CD14-positive monocyte (primary cell): ENCODE results near the gene CPA3. TPM values are rescaled to one million over a fixed set of nuclear protein-coding genes. Genes with fewer than 3 reads are reported as not detected.

ENCODE experiments used
- DNase-seq, 3 donors: peaks; one replicate each; pipeline ENCODE4 v3.0.0-alpha.2; 2011 to 2022
- H2AFZ ChIP-seq: 2 replicates; pipeline ENCODE4 v1.6.0; 2012; ENCODE audit warnings: mild to moderate bottlenecking, low read depth, low read length, inconsistent platforms; ENCODE audit not compliant: insufficient read depth, poor library complexity, severe bottlenecking
- H3K27ac ChIP-seq, 2 donors: 1 replicate in 1 of 2; 2 replicates in 1 of 2; pipeline ENCODE4 v1.5.1; 2012 to 2013; ENCODE audit warnings: low read length in 2 of 2, control low read depth in 1 of 2, inconsistent platforms in 1 of 2, low read depth in 1 of 2, mild to moderate bottlenecking in 1 of 2
- H3K27me3 ChIP-seq, 2 donors: one replicate each; pipeline versions ENCODE4 v1.6.0 to v1.6.1; 2011 to 2013; ENCODE audit warnings: low read length in 2 of 2; ENCODE audit not compliant: control insufficient read depth in 2 of 2, insufficient read depth in 2 of 2
- H3K36me3 ChIP-seq, 2 donors: replicated peaks in 1 of 2; 1 replicate in 1 of 2; 2 replicates in 1 of 2; pipeline versions ENCODE4 v1.5.1 to v1.6.1; 2012 to 2013; ENCODE audit warnings: low read length in 2 of 2, control low read depth in 1 of 2, inconsistent platforms in 1 of 2, mild to moderate bottlenecking in 1 of 2; ENCODE audit not compliant: insufficient read depth in 2 of 2, control insufficient read depth in 1 of 2
- H3K4me1 ChIP-seq, 2 donors: 1 replicate in 1 of 2; 2 replicates in 1 of 2; pipeline versions ENCODE4 v1.5.1 to v1.6.1; 2012 to 2013; ENCODE audit warnings: low read length in 2 of 2, control low read depth in 1 of 2, inconsistent platforms in 1 of 2, mild to moderate bottlenecking in 1 of 2, moderate library complexity in 1 of 2; ENCODE audit not compliant: insufficient read depth in 2 of 2, control insufficient read depth in 1 of 2
- H3K4me2 ChIP-seq: replicated peaks from 2 replicates; pipeline ENCODE3; 2012; ENCODE audit warnings: low read length, moderate library complexity, mild to moderate bottlenecking; ENCODE audit not compliant: poor library complexity, severe bottlenecking; ENCODE audit errors: extremely low read depth
- H3K4me3 ChIP-seq, 3 experiments: fragments of 200-600 bp in 1 of 3; sonication (generic) in 1 of 3; replicated peaks in 1 of 3; 1 replicate in 2 of 3; 2 replicates in 1 of 3; pipeline ENCODE4 v1.5.1; 2011 to 2013; ENCODE audit warnings: low read length in 3 of 3, mild to moderate bottlenecking in 3 of 3, control low read depth in 2 of 3, low read depth in 2 of 3, inconsistent platforms in 1 of 3, moderate library complexity in 1 of 3
- H3K79me2 ChIP-seq: 2 replicates; pipeline ENCODE4 v1.6.0; 2012; ENCODE audit warnings: mild to moderate bottlenecking, control low read depth, inconsistent platforms, low read length, moderate library complexity; ENCODE audit not compliant: insufficient read depth
- H3K9ac ChIP-seq: 2 replicates; pipeline ENCODE4 v1.6.0; 2017; ENCODE audit warnings: low read length, mild to moderate bottlenecking; ENCODE audit not compliant: insufficient read depth, poor library complexity, severe bottlenecking
- H3K9me3 ChIP-seq, 2 donors: replicated peaks in 1 of 2; 1 replicate in 1 of 2; 2 replicates in 1 of 2; pipeline versions ENCODE4 v1.5.1 to v1.6.1; 2012 to 2013; ENCODE audit warnings: low read length in 2 of 2, control low read depth in 1 of 2; ENCODE audit not compliant: control insufficient read depth in 1 of 2, insufficient read depth in 1 of 2
- H4K20me1 ChIP-seq: 2 replicates; pipeline ENCODE4 v1.6.0; 2012; ENCODE audit warnings: mild to moderate bottlenecking, low read length, control low read depth, moderate library complexity; ENCODE audit not compliant: insufficient read depth
- H3K27ac Mint-ChIP-seq, 7 donors: one replicate each; pipeline ENCODE4 v1.8.0; 2020; ENCODE audit warnings: mild to moderate bottlenecking in 7 of 7, mixed read lengths in 7 of 7, moderate library complexity in 6 of 7, inconsistent platforms in 2 of 7
- H3K27me3 Mint-ChIP-seq, 3 donors: one replicate each; pipeline ENCODE4 v1.8.0; 2021 to 2022; ENCODE audit warnings: low read depth in 3 of 3, mild to moderate bottlenecking in 3 of 3, mixed read lengths in 3 of 3, moderate library complexity in 3 of 3, inconsistent platforms in 1 of 3
- H3K36me3 Mint-ChIP-seq, 2 donors: one replicate each; pipeline ENCODE4 v1.8.0; 2020; ENCODE audit warnings: mixed read lengths in 2 of 2, inconsistent platforms in 1 of 2, mild to moderate bottlenecking in 1 of 2
- H3K4me1 Mint-ChIP-seq: one replicate; pipeline ENCODE4 v1.8.0; 2020; ENCODE audit warnings: mild to moderate bottlenecking, mixed read lengths
- H3K4me3 Mint-ChIP-seq, 2 donors: one replicate each; pipeline ENCODE4 v1.8.0; 2020; ENCODE audit warnings: mild to moderate bottlenecking in 2 of 2, mixed read lengths in 2 of 2, moderate library complexity in 1 of 2
- H3K9me3 Mint-ChIP-seq, 7 donors: one replicate each; pipeline ENCODE4 v1.8.0; 2020 to 2022; ENCODE audit warnings: mixed read lengths in 7 of 7, mild to moderate bottlenecking in 6 of 7, moderate library complexity in 6 of 7, inconsistent platforms in 2 of 7
- WGBS: methylation state at CpG from one replicate; pipeline ENCODE4 v1.1.5; 2013; ENCODE audit warnings: missing lambda C conversion rate; ENCODE audit not compliant: insufficient coverage; 5-methylcytosine and 5-hydroxymethylcytosine counted together
- intact Hi-C, 2 donors: fragments of 100-400 bp; cut with micrococcal nuclease; formaldehyde crosslinking; loops; one replicate each; pipeline versions ENCODE4 v1.15.0 to v1.15.1; 2023
- polyA plus RNA-seq, 3 donors: library from polyadenylated mRNA; depleted of rRNA in 1 of 3; unstranded in 2 of 3; stranded (reverse) in 1 of 3; fragments of 300-500 nt in 2 of 3; fragments of >200 nt in 1 of 3; fragmentation: Illumina TruSeq in 2 of 3; gene quantifications; 1 replicate in 2 of 3; 2 replicates in 1 of 3; pipeline ENCODE4 v1.2.3, GENCODE V29; 2012 to 2021
- TF ChIP-seq, protein P1 (sequence below): fragments of 200-600 bp; IDR thresholded peaks from one replicate; pipeline ENCODE4 v1.8.0; 2022; ENCODE audit warnings: antibody characterized with exemption, mild to moderate bottlenecking

CPA3 gene
- polyA plus RNA-seq, 3 donors, result not detected

DNA sequence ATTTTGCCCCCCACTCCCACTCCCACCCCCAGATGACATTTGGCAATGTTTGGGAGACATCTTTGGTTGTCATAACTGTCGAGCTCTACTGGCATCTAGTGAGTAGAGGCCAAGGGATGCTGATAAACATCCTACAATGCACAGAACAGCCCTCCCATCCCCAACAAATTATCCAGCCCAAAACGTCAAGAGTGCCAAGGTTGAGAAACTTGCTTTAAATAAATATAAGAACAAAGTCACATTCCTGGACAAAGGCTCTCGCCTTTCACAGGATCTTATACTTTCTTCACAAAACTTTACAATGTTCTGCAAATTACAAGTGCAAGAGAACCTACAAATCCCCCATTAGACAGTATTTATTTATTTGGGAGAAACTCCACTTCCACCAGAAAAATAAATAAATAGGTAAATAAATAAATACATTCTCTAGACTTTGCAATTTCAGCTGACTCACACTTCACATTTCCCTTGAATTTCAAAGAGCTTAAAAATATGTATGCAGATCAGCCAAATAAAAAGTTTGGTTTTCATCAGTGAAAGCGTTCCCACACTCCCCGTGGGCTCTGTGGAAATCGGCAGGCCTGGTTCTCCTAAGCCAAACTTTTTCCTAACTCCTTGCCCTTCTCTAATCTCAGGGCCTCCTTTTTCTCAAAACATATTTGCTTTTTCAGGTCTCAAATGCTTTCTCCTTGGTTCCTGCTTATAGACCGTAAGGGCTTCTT lies 12.7 kb upstream of the CPA3 start:
- TF ChIP-seq, protein P1, sequence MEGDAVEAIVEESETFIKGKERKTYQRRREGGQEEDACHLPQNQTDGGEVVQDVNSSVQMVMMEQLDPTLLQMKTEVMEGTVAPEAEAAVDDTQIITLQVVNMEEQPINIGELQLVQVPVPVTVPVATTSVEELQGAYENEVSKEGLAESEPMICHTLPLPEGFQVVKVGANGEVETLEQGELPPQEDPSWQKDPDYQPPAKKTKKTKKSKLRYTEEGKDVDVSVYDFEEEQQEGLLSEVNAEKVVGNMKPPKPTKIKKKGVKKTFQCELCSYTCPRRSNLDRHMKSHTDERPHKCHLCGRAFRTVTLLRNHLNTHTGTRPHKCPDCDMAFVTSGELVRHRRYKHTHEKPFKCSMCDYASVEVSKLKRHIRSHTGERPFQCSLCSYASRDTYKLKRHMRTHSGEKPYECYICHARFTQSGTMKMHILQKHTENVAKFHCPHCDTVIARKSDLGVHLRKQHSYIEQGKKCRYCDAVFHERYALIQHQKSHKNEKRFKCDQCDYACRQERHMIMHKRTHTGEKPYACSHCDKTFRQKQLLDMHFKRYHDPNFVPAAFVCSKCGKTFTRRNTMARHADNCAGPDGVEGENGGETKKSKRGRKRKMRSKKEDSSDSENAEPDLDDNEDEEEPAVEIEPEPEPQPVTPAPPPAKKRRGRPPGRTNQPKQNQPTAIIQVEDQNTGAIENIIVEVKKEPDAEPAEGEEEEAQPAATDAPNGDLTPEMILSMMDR, result no peak
- no peaks in the 10 kb centered on the region for H3K27me3 ChIP-seq
- no peak for DNase-seq
- no peaks in the 10 kb centered on the region for H3K9me3 Mint-ChIP-seq
- H3K27ac ChIP-seq, result no peak overlapping the region
- H3K9me3 ChIP-seq, result no peaks in the 10 kb centered on the region
- peaks cover 2% of the 10 kb centered on the region for H3K4me1 Mint-ChIP-seq
- no peak overlapping the region for H3K4me3 Mint-ChIP-seq
- no peaks in the 10 kb centered on the region for H3K4me1 ChIP-seq
- H3K4me2 ChIP-seq, result no peak overlapping the region
- no peak overlapping the region for H3K4me3 ChIP-seq
- 86% methylated on average over 2 of the region's 7 CpGs for WGBS
- no peaks in the 10 kb centered on the region for H3K36me3 Mint-ChIP-seq
- intact Hi-C loops, result no loop called here
- peak overlapping the region in 1 of 7 donors; percentile 4 for H3K27ac Mint-ChIP-seq
- no peak overlapping the region for H3K9ac ChIP-seq
- H3K36me3 ChIP-seq, result no peaks in the 10 kb centered on the region
- H2AFZ ChIP-seq, result peak overlapping the region; percentile 27
- H4K20me1 ChIP-seq, result no peaks in the 10 kb centered on the region
- H3K79me2 ChIP-seq, result no peaks in the 10 kb centered on the region
- no peaks in the 10 kb centered on the region for H3K27me3 Mint-ChIP-seq

DNA sequence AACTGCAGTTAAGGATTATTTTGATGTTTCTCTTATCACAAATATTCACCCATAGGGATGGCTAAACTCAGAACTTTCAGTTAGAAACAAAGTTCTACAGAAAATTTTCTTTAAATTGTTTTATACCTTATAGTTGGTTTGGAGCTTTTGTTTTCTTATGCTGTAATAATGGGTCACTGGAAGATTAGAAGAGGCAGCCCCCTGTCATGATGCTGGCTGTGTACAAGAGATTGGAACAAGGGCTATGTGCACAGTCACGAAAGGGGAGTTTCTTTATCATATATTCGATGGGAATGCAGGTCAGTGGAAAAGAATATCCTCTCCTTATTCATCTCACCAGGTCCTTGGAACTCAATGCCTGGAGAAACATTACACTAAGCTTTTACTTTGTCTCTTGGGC lies 12.0 kb upstream of the CPA3 start:
- H2AFZ ChIP-seq, result peak overlapping the region; percentile 27
- Mint-ChIP-seq H3K27ac (no peak overlapping the region), H3K27me3 (no peaks in the 10 kb centered on the region), H3K4me1 (peaks cover 1% of the 10 kb centered on the region), H3K36me3 (no peaks in the 10 kb centered on the region), H3K9me3 (no peaks in the 10 kb centered on the region), H3K4me3 (no peak overlapping the region)
- no peaks in the 10 kb centered on the region for H3K36me3 ChIP-seq
- H3K4me1 ChIP-seq, result no peaks in the 10 kb centered on the region
- H3K27ac ChIP-seq, result no peak overlapping the region
- H3K9me3 ChIP-seq, result no peaks in the 10 kb centered on the region
- H3K9ac ChIP-seq, result no peak overlapping the region
- intact Hi-C loops, result no loop called here
- H3K4me2 ChIP-seq, result no peak overlapping the region
- no peak for DNase-seq
- TF ChIP-seq, protein P1, result no peak
- H3K79me2 ChIP-seq, result no peaks in the 10 kb centered on the region
- H3K27me3 ChIP-seq, result no peaks in the 10 kb centered on the region
- WGBS, result no CpG with 5 or more reads among the region's 2 CpGs
- H3K4me3 ChIP-seq, result no peak overlapping the region
- no peaks in the 10 kb centered on the region for H4K20me1 ChIP-seq
